ENCODE data around the gene LMAN1L. TPM values are rescaled to one million over a fixed set of nuclear protein-coding genes. Genes with fewer than 3 reads are reported as not detected.

LMAN1L gene
- total RNA-seq, 2 donors from 2014 or later, result 0.82 to 1.6 TPM

DNA sequence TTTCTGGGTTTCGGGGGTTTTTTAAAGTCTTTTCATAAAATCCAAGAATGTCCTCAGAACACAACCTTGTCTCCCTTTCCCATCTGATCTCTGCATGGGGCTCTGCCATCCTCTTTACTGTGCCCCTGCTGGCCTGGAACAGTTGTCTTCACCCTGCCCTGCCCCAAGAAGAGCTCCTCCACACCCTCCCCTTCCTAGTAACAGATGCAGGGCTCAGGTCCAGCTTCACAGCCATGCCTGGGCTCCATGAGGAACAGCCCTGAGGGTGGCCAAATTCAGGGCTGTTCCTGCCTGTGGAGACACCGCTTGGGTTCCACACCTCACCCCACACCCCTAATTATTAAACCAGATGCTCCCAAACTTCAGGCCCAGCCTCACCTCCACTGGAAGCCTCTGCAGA, 43.2 kb downstream of the LMAN1L start:
- Mint-ChIP-seq H3K4me3 (no peak overlapping the region), H3K27ac (peak overlapping the region; percentile 84), H3K4me1 (peaks cover 14% of the 10 kb centered on the region), H3K9me3 (no peaks in the 10 kb centered on the region), H3K27me3 (no peaks in the 10 kb centered on the region), H3K36me3 (ENCODE audit: low read depth) (peaks cover 56% of the 10 kb centered on the region)
- no peak for ATAC-seq (replicated peaks)

DNA sequence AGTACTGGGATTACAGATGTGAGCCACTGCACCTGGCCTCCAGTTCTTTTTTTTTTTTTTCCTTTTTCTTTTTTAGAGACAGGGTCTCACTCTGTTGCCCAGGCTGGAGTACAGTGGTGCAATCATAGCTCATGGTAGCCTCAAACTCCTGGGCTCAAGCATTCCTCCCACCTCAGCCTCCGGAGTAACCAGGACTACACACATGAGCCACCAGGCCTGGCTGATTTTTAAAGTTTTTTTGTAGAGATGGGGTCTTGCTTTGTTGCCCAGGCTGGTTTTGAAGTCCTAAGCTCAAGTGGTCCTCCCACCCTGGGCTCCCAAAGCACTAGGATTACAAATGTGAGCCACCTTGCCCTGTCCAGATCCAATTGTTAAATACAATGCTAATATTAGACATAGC, 43.9 kb downstream of the LMAN1L start:
- peaks cover 49% of the 10 kb centered on the region for H3K36me3 Mint-ChIP-seq (ENCODE audit: low read depth)
- peaks cover 14% of the 10 kb centered on the region for H3K4me1 Mint-ChIP-seq
- no peaks in the 10 kb centered on the region for H3K27me3 Mint-ChIP-seq
- ATAC-seq (replicated peaks), result no peak
- H3K9me3 Mint-ChIP-seq, result no peaks in the 10 kb centered on the region
- H3K4me3 Mint-ChIP-seq, result no peak overlapping the region
- H3K27ac Mint-ChIP-seq, result peak overlapping the region; percentile 84

DNA sequence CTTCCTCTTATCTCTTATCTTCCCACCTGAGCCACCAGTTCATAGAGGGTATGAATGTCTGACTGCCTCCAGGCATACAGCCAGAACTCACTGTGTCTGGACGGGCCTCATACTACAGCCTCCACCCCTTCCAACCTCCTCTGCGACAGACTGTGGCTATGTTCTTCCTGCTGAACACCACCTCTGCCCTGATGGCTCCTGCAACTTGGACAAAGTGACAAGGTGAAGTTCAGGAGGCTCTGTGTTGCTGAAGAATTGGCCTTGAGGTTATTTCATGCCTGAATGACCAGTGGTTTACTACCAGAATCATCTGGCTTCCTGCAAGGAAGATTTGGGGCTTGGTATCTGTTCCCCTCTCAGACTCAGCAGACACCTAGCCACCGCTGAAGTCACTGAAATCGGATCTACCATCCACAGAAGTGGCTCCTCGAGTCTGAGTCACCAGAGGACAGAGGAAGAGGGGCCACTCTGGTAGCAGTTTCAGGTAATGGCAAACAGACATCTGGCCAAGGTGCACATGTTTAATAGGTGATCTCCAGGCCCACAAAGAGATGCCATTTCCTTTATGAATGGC, 44.5 kb downstream of the LMAN1L start:
- peak; percentile 40 for ATAC-seq (replicated peaks)

DNA sequence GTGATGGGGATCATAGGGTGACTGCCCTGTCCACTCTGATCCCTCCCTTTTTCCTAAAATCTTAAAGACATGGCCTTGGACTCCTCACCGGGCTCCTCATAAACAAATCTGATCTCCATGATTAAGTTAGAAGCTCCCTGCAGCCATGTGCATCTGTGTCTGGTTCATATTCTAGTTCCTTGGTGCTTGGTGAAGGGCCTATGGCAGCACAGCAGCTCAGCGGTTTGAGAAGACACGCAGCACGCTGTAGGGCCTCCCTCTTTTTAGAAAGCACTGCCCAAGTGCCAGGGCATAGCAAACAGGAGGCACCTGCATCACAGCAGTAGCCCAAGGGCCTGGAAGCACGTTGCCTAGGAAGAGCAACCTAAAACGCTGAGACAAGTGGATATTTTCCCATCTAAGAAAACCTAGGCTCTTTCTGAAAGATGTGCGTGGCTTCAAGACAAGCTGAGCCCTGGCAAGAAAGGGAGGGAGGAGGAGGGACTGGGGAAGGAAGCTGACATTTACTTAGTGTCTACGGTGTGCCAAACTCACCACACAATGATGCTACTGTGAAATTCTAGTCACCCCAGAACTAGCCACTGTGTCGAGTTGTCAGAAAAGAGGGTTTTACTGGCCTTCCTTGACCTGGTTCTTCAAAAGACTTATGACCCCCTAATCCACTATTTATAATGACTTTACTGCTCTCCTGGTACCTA, 45.2 kb downstream of the LMAN1L start:
- ATAC-seq (replicated peaks), result peak; percentile 83
- peaks cover 36% of the 10 kb centered on the region for H3K36me3 Mint-ChIP-seq (ENCODE audit: low read depth)
- H3K4me1 Mint-ChIP-seq, result peaks cover 14% of the 10 kb centered on the region
- H3K27ac Mint-ChIP-seq, result peak overlapping the region; percentile 84
- no peaks in the 10 kb centered on the region for H3K9me3 Mint-ChIP-seq
- peak overlapping the region; percentile 45 for H3K4me3 Mint-ChIP-seq
- H3K27me3 Mint-ChIP-seq, result no peaks in the 10 kb centered on the region

More for the DNA sequence above, 44.5 kb downstream of the LMAN1L start:
- Mint-ChIP-seq H3K27ac (peak overlapping the region; percentile 84), H3K4me3 (no peak overlapping the region), H3K9me3 (no peaks in the 10 kb centered on the region), H3K27me3 (no peaks in the 10 kb centered on the region), H3K4me1 (peaks cover 14% of the 10 kb centered on the region), H3K36me3 (ENCODE audit: low read depth) (peaks cover 43% of the 10 kb centered on the region)

DNA sequence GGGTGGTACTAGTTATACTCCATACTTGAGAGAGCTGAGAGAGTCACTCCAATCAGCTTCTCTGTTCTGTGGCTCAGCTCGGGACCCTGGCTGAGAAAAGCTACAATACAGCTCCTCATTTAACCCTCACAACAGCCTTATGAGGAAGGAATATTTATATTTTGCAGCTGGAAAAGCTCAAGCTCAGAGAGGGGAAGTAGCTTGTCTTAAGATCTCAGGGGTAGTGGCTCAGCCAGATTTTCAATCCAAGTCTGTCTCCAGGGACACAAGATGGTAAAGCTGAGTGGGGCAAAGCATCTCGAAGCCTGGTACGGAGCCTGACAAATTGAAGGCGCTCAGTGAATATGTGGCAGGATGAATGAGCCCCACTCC, 45.7 kb downstream of the LMAN1L start:
- no peak for ATAC-seq (replicated peaks)
- Mint-ChIP-seq H3K27me3 (no peaks in the 10 kb centered on the region), H3K36me3 (ENCODE audit: low read depth) (peaks cover 31% of the 10 kb centered on the region), H3K4me1 (peaks cover 14% of the 10 kb centered on the region), H3K9me3 (no peaks in the 10 kb centered on the region), H3K4me3 (peak overlapping the region; percentile 45), H3K27ac (peak overlapping the region; percentile 84)

DNA sequence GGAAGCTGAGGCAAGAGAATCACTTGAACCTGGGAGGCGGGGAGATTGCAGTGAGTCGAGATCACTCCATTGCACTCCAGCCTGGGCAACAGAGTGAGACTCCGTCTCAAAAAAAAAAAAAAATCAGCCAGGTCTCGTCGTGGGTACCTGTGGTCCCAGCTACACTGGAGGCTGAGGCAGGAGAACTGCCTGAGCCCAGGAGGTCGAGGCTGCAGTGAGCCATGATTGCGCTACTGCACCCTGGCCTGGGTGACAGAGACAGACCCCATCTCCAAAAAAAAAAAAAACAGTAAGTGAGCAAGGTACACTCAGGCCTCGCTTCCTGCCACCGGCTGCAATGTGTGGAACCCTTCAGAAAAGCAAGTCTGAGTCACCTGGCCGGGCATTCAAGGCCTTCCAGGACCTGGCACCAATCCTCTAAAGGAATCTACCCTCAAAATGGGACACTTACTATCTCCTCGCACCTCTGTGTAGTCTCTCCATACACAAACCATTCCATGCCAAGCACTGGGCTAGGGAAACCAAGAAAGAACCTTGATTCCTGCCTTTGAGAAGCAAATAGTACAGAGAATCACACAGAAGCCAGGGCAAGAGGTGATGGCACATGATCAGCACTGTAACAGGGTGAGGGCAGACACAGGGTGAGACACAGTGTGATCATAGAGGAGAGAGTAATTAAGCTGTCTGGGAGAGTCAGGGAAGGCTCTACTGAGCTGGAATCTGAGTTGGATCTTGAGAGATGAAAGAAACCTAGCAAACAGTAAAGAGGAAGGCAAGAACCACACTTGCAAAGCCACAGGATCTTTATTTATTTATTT, 50.8 kb downstream of the LMAN1L start:
- Mint-ChIP-seq H3K4me3 (peak overlapping the region; percentile 7), H3K4me1 (peaks cover 43% of the 10 kb centered on the region), H3K27ac (peak overlapping the region; percentile 51), H3K27me3 (no peaks in the 10 kb centered on the region), H3K9me3 (no peaks in the 10 kb centered on the region), H3K36me3 (ENCODE audit: low read depth) (peaks cover 52% of the 10 kb centered on the region)
- ATAC-seq (replicated peaks), result peak; percentile 67

DNA sequence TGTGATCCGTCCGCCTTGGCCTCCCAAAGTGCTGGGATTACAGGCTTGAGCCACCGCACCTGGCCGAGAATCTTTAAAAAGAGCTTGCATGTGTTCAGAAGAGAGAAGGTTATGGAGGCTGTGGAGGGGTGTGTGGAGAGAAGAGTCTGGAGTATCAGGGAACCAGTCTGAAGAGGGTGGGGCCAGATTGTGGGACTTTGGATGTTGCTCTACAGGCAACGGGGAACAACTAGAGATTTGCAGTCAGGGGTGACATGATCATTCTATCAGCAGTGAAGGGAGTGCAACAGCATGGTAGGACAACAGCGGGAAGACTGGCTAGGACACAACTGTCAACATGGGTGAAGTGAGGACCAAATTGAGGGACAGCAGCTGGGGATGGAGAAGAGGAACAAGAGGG, 51.7 kb downstream of the LMAN1L start:
- Mint-ChIP-seq H3K4me3 (no peak overlapping the region), H3K27ac (peak overlapping the region; percentile 71), H3K4me1 (peaks cover 42% of the 10 kb centered on the region), H3K27me3 (no peaks in the 10 kb centered on the region), H3K36me3 (ENCODE audit: low read depth) (peaks cover 50% of the 10 kb centered on the region), H3K9me3 (no peaks in the 10 kb centered on the region)
- ATAC-seq (replicated peaks), result no peak

DNA sequence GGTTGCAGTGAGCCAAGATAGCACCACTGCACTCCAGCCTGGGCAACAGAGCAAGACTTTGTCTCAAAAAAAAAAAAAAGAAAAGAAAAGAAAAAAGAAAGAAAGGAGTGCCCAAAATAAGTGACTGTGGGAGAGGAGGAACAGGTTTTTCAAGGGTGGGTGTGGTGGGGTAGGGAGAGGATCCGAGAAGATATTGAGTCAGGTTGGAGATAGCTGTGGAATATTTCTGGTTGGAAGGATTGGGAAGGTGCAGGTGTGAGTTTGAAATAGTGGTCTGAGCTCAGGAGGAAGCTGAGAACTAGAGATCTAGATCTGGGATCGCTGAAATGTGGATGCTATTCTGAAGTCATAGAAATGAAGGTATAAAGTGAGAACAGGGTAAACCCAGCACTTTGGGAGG, 52.7 kb downstream of the LMAN1L start:
- Mint-ChIP-seq H3K4me1 (peaks cover 51% of the 10 kb centered on the region), H3K27me3 (no peaks in the 10 kb centered on the region), H3K9me3 (no peaks in the 10 kb centered on the region), H3K27ac (peak overlapping the region; percentile 90), H3K36me3 (ENCODE audit: low read depth) (peaks cover 54% of the 10 kb centered on the region), H3K4me3 (peak overlapping the region; percentile 32)
- no peak for ATAC-seq (replicated peaks)

DNA sequence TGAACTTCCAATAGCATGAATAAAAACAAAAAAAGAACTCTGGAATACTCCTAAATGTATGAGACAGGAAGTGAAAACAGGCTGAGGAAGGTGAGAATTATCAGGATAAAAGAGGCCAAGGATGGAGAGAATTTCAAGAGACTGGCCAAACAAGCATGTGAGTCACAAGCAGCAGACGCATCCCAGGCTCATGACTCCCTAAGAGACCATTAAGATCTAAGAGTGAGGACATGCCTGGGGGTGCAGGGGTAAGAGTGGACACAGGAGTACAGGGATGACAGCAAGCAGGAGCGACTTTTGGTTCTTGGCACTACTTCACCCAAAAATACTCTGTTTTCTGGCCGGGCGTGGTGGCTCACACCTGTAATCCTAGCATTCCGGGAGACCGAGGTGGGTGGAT, 53.5 kb downstream of the LMAN1L start:
- H3K27ac Mint-ChIP-seq, result peak overlapping the region; percentile 90
- peaks cover 58% of the 10 kb centered on the region for H3K4me1 Mint-ChIP-seq
- H3K9me3 Mint-ChIP-seq, result no peaks in the 10 kb centered on the region
- peak overlapping the region; percentile 32 for H3K4me3 Mint-ChIP-seq
- ATAC-seq (replicated peaks), result no peak
- no peaks in the 10 kb centered on the region for H3K27me3 Mint-ChIP-seq
- peaks cover 62% of the 10 kb centered on the region for H3K36me3 Mint-ChIP-seq (ENCODE audit: low read depth)

DNA sequence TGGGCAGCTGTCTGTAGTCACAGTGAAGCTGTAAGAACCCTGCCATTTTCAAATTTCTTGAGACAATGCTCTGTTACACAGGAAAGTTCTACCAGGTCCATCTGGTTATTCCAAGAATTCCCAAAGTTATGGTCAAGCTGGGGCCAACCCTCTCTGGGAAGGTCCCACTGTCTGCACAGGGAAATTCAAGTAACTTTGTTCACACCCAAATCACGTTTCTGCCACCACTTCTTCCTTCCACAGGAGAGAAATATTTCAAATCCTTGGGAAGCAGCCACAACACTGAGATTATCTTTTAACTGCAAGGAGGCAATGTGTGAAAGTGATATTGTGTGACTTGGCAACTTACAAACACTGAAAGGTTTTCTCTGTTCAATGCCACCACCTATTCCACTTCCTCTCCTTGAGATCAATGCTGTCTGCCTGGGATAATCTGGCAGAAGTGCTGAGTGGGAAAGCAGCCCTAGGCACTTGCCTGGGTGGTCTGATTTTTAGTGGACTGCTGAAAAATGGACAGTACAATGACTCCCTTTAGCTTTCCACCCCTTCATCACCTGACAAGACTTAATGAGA, 54.9 kb downstream of the LMAN1L start:
- Mint-ChIP-seq H3K27ac (peak overlapping the region; percentile 80), H3K4me1 (peaks cover 61% of the 10 kb centered on the region), H3K9me3 (no peaks in the 10 kb centered on the region), H3K36me3 (ENCODE audit: low read depth) (peaks cover 68% of the 10 kb centered on the region), H3K4me3 (peak overlapping the region; percentile 97), H3K27me3 (no peaks in the 10 kb centered on the region)
- no peak for ATAC-seq (replicated peaks)

DNA sequence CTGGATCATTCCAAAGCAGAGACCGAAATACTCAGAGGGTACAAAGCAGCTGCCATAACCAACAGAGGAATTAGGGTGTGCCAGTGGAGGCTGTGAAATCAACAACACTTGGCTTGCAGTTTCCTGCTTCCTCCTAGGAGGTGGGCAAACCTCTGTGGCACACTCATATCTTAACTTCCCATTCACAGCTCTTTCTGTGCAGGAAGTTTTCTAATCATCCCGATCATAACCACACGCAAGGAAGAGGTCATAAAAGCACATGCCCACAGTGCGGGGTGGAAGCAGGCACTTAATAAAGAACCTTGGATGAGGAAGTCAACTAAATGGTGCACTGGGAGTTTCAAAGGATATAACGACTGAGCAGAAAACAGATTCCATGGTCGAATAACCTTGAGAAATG, 55.4 kb downstream of the LMAN1L start:
- ATAC-seq (replicated peaks), result peak; percentile 6
- Mint-ChIP-seq H3K4me3 (peak overlapping the region; percentile 97), H3K27me3 (no peaks in the 10 kb centered on the region), H3K36me3 (ENCODE audit: low read depth) (peaks cover 73% of the 10 kb centered on the region), H3K4me1 (peaks cover 64% of the 10 kb centered on the region), H3K27ac (peak overlapping the region; percentile 80), H3K9me3 (no peaks in the 10 kb centered on the region)

DNA sequence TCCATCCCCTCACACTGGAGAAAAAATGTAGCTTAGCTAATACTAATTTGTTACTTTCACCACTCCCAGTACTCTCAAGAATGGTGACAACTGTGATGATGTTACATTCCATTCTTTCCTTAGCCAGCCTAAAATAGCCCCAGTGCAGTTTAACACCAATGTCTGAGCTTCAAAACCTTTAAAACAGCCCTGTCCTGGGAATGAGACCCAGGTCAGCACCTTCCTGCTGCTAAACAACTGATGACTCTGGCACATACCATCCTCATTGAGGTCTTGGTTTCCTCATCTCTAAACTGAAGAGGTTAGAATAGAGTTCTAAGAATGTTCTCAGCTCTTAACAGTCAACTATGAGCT, 56.7 kb downstream of the LMAN1L start:
- Mint-ChIP-seq H3K27me3 (no peaks in the 10 kb centered on the region), H3K27ac (peak overlapping the region; percentile 86), H3K9me3 (no peaks in the 10 kb centered on the region), H3K4me1 (peaks cover 60% of the 10 kb centered on the region), H3K36me3 (ENCODE audit: low read depth) (peaks cover 66% of the 10 kb centered on the region), H3K4me3 (peak overlapping the region; percentile 97)
- ATAC-seq (replicated peaks), result peak; percentile 28

DNA sequence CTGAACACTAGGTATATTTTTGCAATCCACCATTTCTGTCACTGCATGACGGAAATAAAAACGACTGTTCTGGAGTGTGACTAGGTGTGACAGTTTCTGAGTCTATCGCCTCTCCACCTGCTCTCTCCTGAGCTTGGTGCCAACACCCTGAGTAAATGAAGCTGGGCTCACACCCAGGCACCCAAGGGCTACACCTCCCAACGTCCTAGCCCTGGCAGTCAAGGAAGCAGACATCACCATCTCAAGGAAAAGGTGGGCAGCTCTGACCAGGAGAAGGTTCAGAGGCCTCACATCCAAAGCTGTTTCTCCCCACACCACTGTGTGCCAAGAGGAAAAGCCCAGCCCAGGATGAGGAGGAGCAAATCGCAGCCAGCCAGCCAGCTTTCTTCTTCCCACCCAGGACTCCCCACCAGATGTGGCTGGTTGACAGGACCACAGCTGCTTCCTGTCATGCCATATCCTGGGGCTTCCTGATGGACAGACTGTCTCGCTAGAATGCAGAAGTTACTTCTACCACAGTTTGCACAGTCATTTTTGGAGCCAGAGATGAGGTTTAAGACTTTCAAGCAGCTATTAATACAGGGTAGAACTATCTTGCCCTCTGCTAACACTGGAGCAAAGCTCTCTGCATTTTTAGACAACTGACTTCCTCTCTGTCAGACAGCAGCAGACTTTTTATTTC, 57.2 kb downstream of the LMAN1L start:
- ATAC-seq (replicated peaks), result peak; percentile 57
- Mint-ChIP-seq H3K27me3 (no peaks in the 10 kb centered on the region), H3K4me3 (peak overlapping the region; percentile 97), H3K36me3 (ENCODE audit: low read depth) (peaks cover 62% of the 10 kb centered on the region), H3K9me3 (no peaks in the 10 kb centered on the region), H3K4me1 (peaks cover 57% of the 10 kb centered on the region), H3K27ac (peak overlapping the region; percentile 86)

Data from activated T-helper 17 cell treated with anti-CD3 and anti-CD28 coated beads, Interleukin-2, amount 50 U/mL, for 72 hours (primary cell).